ENCODE results near the gene DNAH10.

DNAH10 gene

GRCh38 chr12:123888989-123889388 lies 126.9 kb downstream of the DNAH10 start:
- DNase-seq (ENCODE audit: low read depth), result no peak

- DNase-seq (ENCODE audit: low read depth), result no peak
Observed at GRCh38 chr12:123889848-123890535, 127.9 kb downstream of the DNAH10 start.

- no peak for DNase-seq (ENCODE audit: low read depth)
Observed at GRCh38 chr12:123890536-123890902, 128.4 kb downstream of the DNAH10 start.

- no peak for DNase-seq (ENCODE audit: low read depth)
Observed at GRCh38 chr12:123891011-123891410, 128.9 kb downstream of the DNAH10 start.

GRCh38 chr12:123891516-123892179 lies 129.5 kb downstream of the DNAH10 start:
- no peak for DNase-seq (ENCODE audit: low read depth)

GRCh38 chr12:123892180-123892559 lies 130.1 kb downstream of the DNAH10 start:
- no peak for DNase-seq (ENCODE audit: low read depth)

- no peak for DNase-seq (ENCODE audit: low read depth)
Observed at GRCh38 chr12:123892853-123893252, 130.8 kb downstream of the DNAH10 start.

GRCh38 chr12:123893276-123893675 lies 131.2 kb downstream of the DNAH10 start:
- no peak for DNase-seq (ENCODE audit: low read depth)

- no peak for DNase-seq (ENCODE audit: low read depth)
Observed at GRCh38 chr12:123894823-123895345, 132.8 kb downstream of the DNAH10 start.

GRCh38 chr12:123895451-123895850 lies 133.3 kb downstream of the DNAH10 start:
- no peak for DNase-seq (ENCODE audit: low read depth)

- DNase-seq (ENCODE audit: low read depth), result no peak
Observed at GRCh38 chr12:123896767-123897166, 134.7 kb downstream of the DNAH10 start.

GRCh38 chr12:123897221-123897620 lies 135.1 kb downstream of the DNAH10 start:
- no peak for DNase-seq (ENCODE audit: low read depth)

GRCh38 chr12:123898673-123899072 lies 136.6 kb downstream of the DNAH10 start:
- DNase-seq (ENCODE audit: low read depth), result no peak

GRCh38 chr12:123899368-123899767 lies 137.3 kb downstream of the DNAH10 start:
- no peak for DNase-seq (ENCODE audit: low read depth)

- DNase-seq (ENCODE audit: low read depth), result no peak
Observed at GRCh38 chr12:123900871-123901376, 138.8 kb downstream of the DNAH10 start.

- no peak for DNase-seq (ENCODE audit: low read depth)
Observed at GRCh38 chr12:123902821-123903220, 140.7 kb downstream of the DNAH10 start.

GRCh38 chr12:123903301-123904065 lies 141.4 kb downstream of the DNAH10 start:
- no peak for DNase-seq (ENCODE audit: low read depth)

GRCh38 chr12:123905319-123905925 lies 143.3 kb downstream of the DNAH10 start:
- DNase-seq (ENCODE audit: low read depth), result peak; percentile 56

- no peak for DNase-seq (ENCODE audit: low read depth)
Observed at GRCh38 chr12:123906711-123907420, 144.8 kb downstream of the DNAH10 start.

- no peak for DNase-seq (ENCODE audit: low read depth)
Observed at GRCh38 chr12:123907726-123908476, 145.8 kb downstream of the DNAH10 start.

All from activated T-cell treated with anti-CD3 and anti-CD28 coated beads for 1 hour (primary cell).